HG02571 (cell line): ENCODE data around the gene B3GNT5.
"Not testable (repeated sequence)": the region's sequence is repeated elsewhere in the genome, so short reads cannot be mapped to it uniquely, and the experiment has no call there.

Experiments
- ATAC-seq: cut with Tn5 transposase; IDR thresholded peaks from one replicate; pipeline ENCODE4 v1.9.1; 2021; ENCODE audit warnings: mild to moderate bottlenecking, moderate library complexity; ENCODE audit not compliant: unreplicated experiment

The B3GNT5 gene

GRCh38 chr3:183230251-183230650 is 22.8 kb upstream of the B3GNT5 start:
- ATAC-seq: not testable (repeated sequence)

- no peak for ATAC-seq
Measured at GRCh38 chr3:183230826-183231225, 22.2 kb upstream of the B3GNT5 start.

DNA sequence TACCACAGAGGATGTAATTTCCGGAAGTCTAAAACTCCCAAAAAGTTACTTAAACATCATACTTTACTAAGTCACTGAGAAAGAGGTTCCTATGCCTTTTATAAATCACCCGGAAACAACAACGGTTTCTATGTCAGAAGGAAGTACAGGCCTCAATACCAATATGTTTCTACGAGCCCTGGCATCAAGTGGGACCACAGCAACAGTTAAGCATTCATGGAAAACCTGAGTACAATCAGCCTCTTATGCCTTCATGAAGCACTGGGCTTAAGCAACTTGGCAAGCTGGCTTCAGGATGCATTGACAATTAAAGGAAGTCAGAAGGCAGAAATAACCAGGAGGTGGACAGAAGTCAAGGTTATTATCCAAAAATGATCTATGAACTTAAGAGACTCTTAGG is 19.1 kb upstream of the B3GNT5 start:
- no peak for ATAC-seq

DNA sequence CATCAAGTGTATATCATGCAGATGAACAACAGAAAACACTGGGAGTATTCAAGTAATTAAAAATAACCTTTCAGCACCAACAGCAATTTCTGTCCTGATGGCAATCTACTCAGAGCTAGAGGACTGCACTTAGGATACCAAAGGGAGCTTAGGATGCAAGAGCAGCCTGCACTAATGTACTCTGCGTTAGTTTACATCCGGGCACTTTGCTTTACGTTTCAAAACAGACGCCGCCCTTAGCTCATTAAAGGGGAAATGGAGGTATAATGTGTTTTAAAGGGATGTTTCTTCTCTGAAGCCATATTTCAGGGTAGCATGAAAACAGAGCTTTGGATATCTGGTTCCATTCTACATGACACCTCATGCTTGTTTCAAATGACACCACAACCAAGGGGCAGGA is 14.0 kb upstream of the B3GNT5 start:
- ATAC-seq: no peak

- no peak for ATAC-seq
Measured at GRCh38 chr3:183242431-183242830, 10.6 kb upstream of the B3GNT5 start.

GRCh38 chr3:183244219-183244618 is 8.8 kb upstream of the B3GNT5 start:
- ATAC-seq: no peak

- ATAC-seq: no peak
Measured at GRCh38 chr3:183244981-183245476, 8.0 kb upstream of the B3GNT5 start.

GRCh38 chr3:183247011-183247589 is 6.0 kb upstream of the B3GNT5 start:
- ATAC-seq: no peak

- ATAC-seq: no peak
Measured at GRCh38 chr3:183249006-183249718, 3.9 kb upstream of the B3GNT5 start.

DNA sequence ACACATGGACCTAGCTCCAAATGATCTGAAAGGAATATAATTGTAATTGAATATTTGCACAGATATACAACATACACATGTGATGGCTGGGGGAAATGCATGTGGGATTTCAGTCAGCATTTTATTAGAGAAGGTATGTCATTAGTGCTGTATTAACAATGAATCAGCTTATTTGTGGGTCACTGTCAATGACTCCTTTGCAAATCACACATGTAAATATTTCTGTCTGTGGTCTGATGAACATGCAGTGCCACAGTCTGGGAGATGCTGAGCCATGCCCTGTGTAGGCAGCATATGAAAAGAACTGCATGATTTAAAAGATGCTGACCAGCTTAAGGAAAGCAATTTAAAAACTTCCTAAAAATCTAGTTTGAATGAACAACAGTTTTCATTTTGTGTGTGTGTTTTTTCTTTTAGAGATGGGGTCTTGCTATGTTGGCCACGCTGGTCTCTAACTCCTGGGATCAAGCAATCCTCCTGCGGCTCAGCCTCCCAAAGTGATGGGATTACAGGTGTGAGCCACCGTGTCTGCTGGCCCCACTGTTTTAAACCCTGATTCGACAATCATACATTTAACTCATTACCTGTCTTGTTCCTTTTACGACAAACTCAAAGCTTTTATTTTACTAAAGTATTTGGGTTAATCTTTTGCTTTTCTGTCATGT is 803 bp upstream of the B3GNT5 start:
- ATAC-seq: no peak

- no peak for ATAC-seq
Measured at GRCh38 chr3:183253528-183254486, 754 bp downstream of the B3GNT5 start.

- no peak for ATAC-seq
Measured at GRCh38 chr3:183254487-183255347, 1.7 kb downstream of the B3GNT5 start.

DNA sequence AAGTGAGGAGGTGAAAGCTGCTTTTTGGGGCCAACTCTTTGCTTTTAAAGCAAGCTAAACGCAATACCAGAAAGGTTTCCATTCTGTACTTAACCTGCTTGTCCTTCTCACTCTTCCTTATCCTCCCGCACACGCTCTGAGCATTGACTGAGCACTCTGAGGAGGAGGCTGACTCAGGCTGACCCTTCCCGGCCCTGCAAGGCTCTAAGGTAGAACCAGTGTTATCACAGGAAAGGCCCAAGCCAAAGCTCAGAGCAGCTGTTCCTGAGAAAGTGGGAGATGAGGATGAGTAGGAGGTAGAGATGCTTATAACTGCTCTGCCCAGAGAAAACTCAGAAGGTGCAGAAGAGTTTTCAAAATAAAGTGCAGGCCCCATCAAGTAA is 2.3 kb downstream of the B3GNT5 start:
- ATAC-seq: no peak

GRCh38 chr3:183259087-183259486 is 6.0 kb downstream of the B3GNT5 start:
- no peak for ATAC-seq

GRCh38 chr3:183259621-183260020 is 6.6 kb downstream of the B3GNT5 start:
- ATAC-seq: no peak

DNA sequence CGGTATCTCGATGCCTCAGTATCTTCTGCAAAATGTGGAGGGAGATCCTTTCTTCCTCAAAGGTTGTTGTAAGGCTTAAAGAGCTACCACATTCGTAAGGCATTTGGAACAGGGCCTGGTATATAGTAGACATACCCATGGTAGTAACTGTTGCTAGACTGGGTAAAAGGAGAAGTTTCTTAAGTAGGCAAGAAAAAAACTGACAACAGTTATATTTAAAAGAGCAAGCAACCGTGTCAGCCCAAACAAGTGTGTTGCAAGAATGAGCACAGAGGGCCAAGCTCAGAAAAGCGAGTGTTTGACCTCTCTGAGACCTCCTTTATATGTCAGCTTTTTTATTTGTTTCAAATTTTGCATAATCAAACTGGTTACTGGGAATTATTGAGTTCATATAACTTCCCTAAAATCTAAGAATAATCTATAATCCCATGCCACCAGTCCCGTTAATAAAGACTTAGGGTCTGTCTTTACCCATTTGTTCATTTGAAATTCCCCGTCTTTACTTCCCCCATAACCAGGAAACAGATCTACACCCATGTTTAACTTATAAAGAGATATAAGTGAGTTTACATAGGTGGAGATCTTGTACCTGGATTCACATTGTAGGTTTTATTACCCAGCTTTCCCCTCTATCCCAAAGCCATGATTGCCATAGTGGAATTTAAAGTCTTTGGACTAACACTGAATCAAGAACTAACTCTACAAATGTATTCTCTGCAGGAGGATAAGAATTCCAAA is 7.3 kb downstream of the B3GNT5 start:
- ATAC-seq: no peak

DNA sequence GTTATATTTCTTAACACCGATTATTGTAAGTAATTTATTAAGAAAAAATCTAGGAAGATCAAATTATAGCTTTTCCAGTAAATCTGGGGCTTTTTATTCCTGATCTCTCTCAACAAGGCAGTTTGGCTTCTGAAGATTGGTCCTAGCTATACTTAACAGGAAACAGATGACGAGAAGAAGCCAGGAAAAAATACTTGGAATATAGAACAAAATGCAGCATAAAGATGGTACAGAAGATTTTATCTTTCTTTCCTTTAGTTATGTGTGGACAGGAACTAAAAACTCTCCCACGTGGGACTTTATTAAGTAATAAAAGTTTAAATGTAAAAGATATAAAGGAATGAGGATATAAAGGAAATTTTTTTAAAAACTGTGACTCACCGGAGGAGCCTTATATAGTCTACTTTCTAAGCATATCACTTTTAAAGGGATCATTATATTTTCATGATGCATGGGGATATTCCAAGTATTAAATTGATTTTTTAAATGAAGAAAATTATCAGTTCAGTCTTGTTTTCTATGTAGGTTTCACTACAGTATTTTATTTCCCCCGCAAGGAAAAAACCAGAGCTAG is 8.2 kb downstream of the B3GNT5 start:
- no peak for ATAC-seq

DNA sequence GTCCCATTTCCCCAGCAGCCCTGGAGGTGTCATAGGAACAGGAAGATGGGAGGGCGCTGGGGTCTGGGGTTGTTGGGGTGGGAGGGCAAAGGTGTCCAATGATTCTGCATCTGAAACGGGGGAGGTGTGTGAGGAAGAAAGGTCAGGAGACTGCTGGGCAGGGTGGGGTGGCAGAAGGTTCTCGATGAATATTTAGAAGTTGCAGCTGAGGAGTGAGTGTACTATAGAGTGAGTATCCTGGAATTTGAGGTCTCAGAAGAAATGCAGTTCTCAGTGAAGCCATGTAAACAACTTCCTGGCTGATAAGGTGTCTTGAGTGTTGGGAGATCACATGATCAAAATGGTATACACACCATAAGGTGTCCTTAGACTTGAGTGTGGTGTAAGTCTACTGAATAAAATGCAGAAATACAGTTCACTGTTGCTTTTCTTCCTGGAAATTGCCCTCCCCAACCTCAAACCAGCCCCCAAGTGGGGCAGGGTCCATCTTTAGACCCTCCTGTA is 9.9 kb downstream of the B3GNT5 start:
- no peak for ATAC-seq

- no peak for ATAC-seq
Measured at GRCh38 chr3:183264268-183264667, 11.2 kb downstream of the B3GNT5 start.
